K562 (cell line): ENCODE measurements around the gene ZFP36. TPM values are rescaled to one million over a fixed set of nuclear protein-coding genes. Genes with fewer than 3 reads are reported as not detected.

Experiments used
- BRF2 ChIP-seq: IDR thresholded peaks from 3 replicates; pipeline ENCODE4 v1.6.1; 2011; ENCODE audit warnings: borderline replicate concordance, mild to moderate bottlenecking; ENCODE audit not compliant: insufficient read length, insufficient read depth
- CHD4 ChIP-seq: fragments of 200-600 bp; sonication (generic); IDR thresholded peaks from 3 replicates; pipeline ENCODE4 v1.6.1; 2012; ENCODE audit warnings: low read depth, mild to moderate bottlenecking, mixed read lengths, low read length, inconsistent platforms; ENCODE audit not compliant: insufficient read depth, insufficient replicate concordance, poor library complexity, severe bottlenecking
- CREB1 ChIP-seq, 2 experiments: sonication (generic) in 1 of 2; formaldehyde crosslinking in 1 of 2; IDR thresholded peaks; 2 replicates each; pipeline versions ENCODE4 v1.6.1 to v1.8.0; 2012 to 2022; ENCODE audit warnings: inconsistent platforms in 1 of 2, mild to moderate bottlenecking in 1 of 2, missing genetic modification reagents in 1 of 2, moderate library complexity in 1 of 2
- FOXP4 ChIP-seq: sonication (generic); formaldehyde crosslinking; IDR thresholded peaks from 2 replicates; pipeline ENCODE4 v1.8.0; 2022; ENCODE audit warnings: mild to moderate bottlenecking, missing genetic modification reagents, borderline replicate concordance
- GTF2B ChIP-seq: IDR thresholded peaks from 2 replicates; pipeline ENCODE4 v1.6.1; 2011; ENCODE audit not compliant: insufficient read length; ENCODE audit errors: extremely low read depth
- GTF2E2 ChIP-seq: fragments of 200-800 bp; sonication (Bioruptor generic); IDR thresholded peaks from 2 replicates; pipeline ENCODE4 v1.6.1; 2016; ENCODE audit warnings: missing genetic modification characterization, missing compliant biosample characterization
- HDGF ChIP-seq: fragments of 450-650 bp; IDR thresholded peaks from 2 replicates; pipeline ENCODE4 v1.6.1; 2016
- HMGXB4 ChIP-seq: sonication (generic); formaldehyde crosslinking; IDR thresholded peaks from 2 replicates; pipeline ENCODE4 v1.8.1; 2023; ENCODE audit warnings: mild to moderate bottlenecking, missing genetic modification reagents
- NRF1 ChIP-seq, 2 experiments: fragments of 450-650 bp; IDR thresholded peaks in 1 of 2; conservative IDR thresholded peaks in 1 of 2; 2 replicates each; pipeline ENCODE4 v1.6.1; 2014; ENCODE audit warnings: mild to moderate bottlenecking in 2 of 2
- PREB ChIP-seq: sonication (generic); formaldehyde crosslinking; IDR thresholded peaks from 2 replicates; pipeline ENCODE4 v1.8.1; 2023; ENCODE audit warnings: mild to moderate bottlenecking, missing genetic modification reagents
- PTTG1 ChIP-seq: fragments of 450-650 bp; IDR thresholded peaks from 2 replicates; pipeline ENCODE4 v1.6.1; 2016; ENCODE audit warnings: low read depth, mild to moderate bottlenecking, missing genetic modification characterization, missing compliant biosample characterization
- SREBF1 ChIP-seq: fragments of 150-350 bp; IDR thresholded peaks from 2 replicates; pipeline ENCODE4 v1.6.1; 2014; ENCODE audit warnings: antibody characterized with exemption, low read depth, low read length, borderline replicate concordance
- SREBF2 ChIP-seq: sonication (generic); formaldehyde crosslinking; IDR thresholded peaks from 2 replicates; pipeline ENCODE4 v1.4.0; 2020; ENCODE audit warnings: mild to moderate bottlenecking, missing genetic modification reagents
- TAF1 ChIP-seq: IDR thresholded peaks from 2 replicates; pipeline ENCODE4 v1.6.1; 2011; ENCODE audit warnings: mild to moderate bottlenecking, low read length, moderate library complexity; ENCODE audit not compliant: insufficient read depth, control insufficient read depth, severe bottlenecking; ENCODE audit errors: extremely low read depth
- ZNF140 ChIP-seq: fragments of 250-450 bp; sonication (Bioruptor Pico); IDR thresholded peaks from 2 replicates; pipeline ENCODE4 v1.8.0; 2021; ENCODE audit warnings: moderate library complexity, mild to moderate bottlenecking, inconsistent platforms
- ZNF174 ChIP-seq: fragments of 250-450 bp; sonication (Bioruptor Pico); IDR thresholded peaks from 2 replicates; pipeline ENCODE4 v1.4.0; 2020; ENCODE audit warnings: mild to moderate bottlenecking
- ZNF197 ChIP-seq: fragments of 200-800 bp; sonication (Bioruptor generic); IDR thresholded peaks from 2 replicates; pipeline ENCODE4 v1.6.1; 2016; ENCODE audit warnings: low read depth, missing genetic modification characterization, missing compliant biosample characterization
- ZNF311 ChIP-seq: fragments of 250-450 bp; sonication (Bioruptor Pico); IDR thresholded peaks from 2 replicates; pipeline ENCODE4 v1.4.0; 2020; ENCODE audit warnings: mild to moderate bottlenecking, moderate library complexity
- polyA plus RNA-seq, 8 experiments: library from polyadenylated mRNA; depleted of rRNA in 4 of 8; stranded (reverse) in 5 of 8; unstranded in 3 of 8; fragments of >200 nt; fragmentation: Nextera tagmentation in 2 of 8; fragmentation: Illumina TruSeq in 1 of 8; extraction: Ambion mirVana in 2 of 8; extraction: Trizol in 1 of 8; gene quantifications; 2 replicates each; pipeline versions ENCODE4 v1.2.1 to v1.2.3, GENCODE V29; 2011 to 2014; ENCODE audit warnings: inconsistent platforms in 1 of 8, missing spikeins in 1 of 8
- total RNA-seq, 7 experiments: library from RNA; depleted of rRNA in 6 of 7; stranded (reverse); fragments of >200 nt in 6 of 7; fragmentation: Illumina TruSeq in 2 of 7; extraction: Trizol in 2 of 7; gene quantifications; 2 replicates each; pipeline versions ENCODE4 v1.2.1 to v1.2.3, GENCODE V29; 2011 to 2021; ENCODE audit warnings: low replicate concordance in 1 of 7

Gene ZFP36
- total and polyA plus RNA-seq, 9 of the 15 experiments (the other 6 are each of a cell fraction or from before 2014, with no cell fraction given): 1.0 to 20.1 (median 3.5) TPM

GRCh38 chr19:39403331-39404312 is 3.0 kb upstream of the ZFP36 start (continued):
- TF ChIP-seq TAF1 (no peak), SREBF1 (no peak), ZNF174 (CRISPR knock-in tag) (no peak), CREB1 (IDR thresholded peaks at IDR 0.05) (peak; percentile 64), CREB1 (CRISPR knock-in tag; IDR thresholded peaks at IDR 0.05) (peak; percentile 74), ZNF140 (CRISPR knock-in tag) (no peak), FOXP4 (CRISPR knock-in tag) (no peak), PTTG1 (no peak), GTF2E2 (tag) (no peak; the same call in 1 of the 2 replicates), NRF1 (conservative IDR thresholded peaks at IDR 0.05 in 1 of 2, IDR thresholded peaks at IDR 0.05 in 1 of 2) (peak in 1 of 2 experiments; percentile 41; a peak in 3 of 4 replicates), HMGXB4 (0 out of 2 replicates have a peak, but pooled peaks have one; percentile 33), ZNF311 (CRISPR knock-in tag) (no peak), GTF2B (no peak), CHD4 (no peak), HDGF (no peak), PREB (0 out of 2 replicates have a peak, but pooled peaks have one; percentile 63), ZNF197 (CRISPR knock-in tag) (no peak), SREBF2 (CRISPR knock-in tag) (no peak), BRF2 (no peak)
